ENCODE results near the gene HHAT.

DNA sequence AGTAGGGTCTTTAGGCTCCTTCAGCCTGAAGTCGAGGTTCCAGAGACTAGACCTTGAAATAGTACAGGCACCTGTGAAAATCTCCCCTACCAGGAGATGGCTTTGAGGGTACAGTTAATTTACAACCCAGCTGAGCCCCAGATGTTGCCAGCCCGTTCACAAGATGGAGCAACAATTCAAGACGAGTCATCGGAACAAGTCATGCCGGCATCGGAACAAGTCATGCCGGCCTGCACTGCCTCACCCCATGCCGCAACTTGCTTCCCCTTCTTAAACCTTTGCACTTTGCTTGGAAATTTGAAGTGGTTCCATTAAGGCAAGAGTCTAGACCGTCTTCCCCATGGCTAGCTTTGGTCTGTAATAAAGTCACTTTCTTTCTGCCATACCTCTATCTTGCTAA lies 16.0 kb downstream of the HHAT start:
- TF ChIP-seq ZKSCAN1 (IDR thresholded peaks at IDR 0.05; ENCODE audit: low read length) (no peak), MEIS1 (CRISPR knock-in tag; IDR thresholded peaks at IDR 0.05; ENCODE audit: borderline replicate concordance) (no peak), ZFP36L2 (CRISPR knock-in tag; IDR thresholded peaks at IDR 0.05) (no peak), KDM1A (CRISPR knock-in tag; IDR thresholded peaks at IDR 0.05) (no peak), CTCF (CRISPR knock-in tag; IDR thresholded peaks at IDR 0.05) (no peak), POLR2A (IDR thresholded peaks at IDR 0.05; ENCODE audit: insufficient read depth in 1 of 2, low read depth in 2 of 2, low read length in 2 of 2) (no peak), SMC3 (IDR thresholded peaks at IDR 0.05; ENCODE audit: low read length) (no peak), ZNF710 (CRISPR knock-in tag; IDR thresholded peaks at IDR 0.05; ENCODE audit: borderline replicate concordance) (no peak), EZH2 (conservative IDR thresholded peaks at IDR 0.05; ENCODE audit: low read depth, low read length) (no peak), NCOA1 (CRISPR knock-in tag; IDR thresholded peaks at IDR 0.05) (no peak), MAFK (conservative IDR thresholded peaks at IDR 0.05 in 1 of 2, IDR thresholded peaks at IDR 0.05 in 1 of 2; ENCODE audit: low read length in 2 of 2) (no peak), YY1 (IDR thresholded peaks at IDR 0.05; ENCODE audit: insufficient read depth, insufficient replicate concordance, low read depth, low read length) (no peak), TCF7 (IDR thresholded peaks at IDR 0.05; ENCODE audit: low read depth) (no peak), SIN3B (IDR thresholded peaks at IDR 0.05; ENCODE audit: low read length) (no peak)
